ENCODE measurements around the gene FOXP1.

DNA sequence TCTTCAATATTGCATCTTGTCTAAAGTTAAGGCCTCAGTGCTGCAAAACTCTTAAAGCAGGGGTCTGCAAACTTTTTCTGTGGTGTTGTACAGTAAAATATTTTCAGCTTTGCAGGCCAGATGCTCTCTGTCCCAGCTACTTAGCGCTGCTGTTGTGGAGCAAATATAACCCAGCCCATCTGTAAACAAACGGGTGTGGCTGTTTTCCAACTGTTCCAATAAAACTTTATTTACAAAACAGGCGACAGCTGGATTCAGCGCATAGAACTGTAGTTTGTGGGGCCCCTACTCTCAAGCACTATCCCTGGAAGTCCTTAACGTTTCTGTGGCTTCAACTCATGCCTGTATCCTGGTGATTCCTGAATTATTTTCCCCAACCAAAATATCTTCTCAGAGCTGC is 365.0 kb downstream of the FOXP1 start:
- no peak for TF ChIP-seq EZH2 (IDR thresholded peaks at IDR 0.05; ENCODE audit: low read length, missing control alignments)
- TF ChIP-seq, protein P1, sequence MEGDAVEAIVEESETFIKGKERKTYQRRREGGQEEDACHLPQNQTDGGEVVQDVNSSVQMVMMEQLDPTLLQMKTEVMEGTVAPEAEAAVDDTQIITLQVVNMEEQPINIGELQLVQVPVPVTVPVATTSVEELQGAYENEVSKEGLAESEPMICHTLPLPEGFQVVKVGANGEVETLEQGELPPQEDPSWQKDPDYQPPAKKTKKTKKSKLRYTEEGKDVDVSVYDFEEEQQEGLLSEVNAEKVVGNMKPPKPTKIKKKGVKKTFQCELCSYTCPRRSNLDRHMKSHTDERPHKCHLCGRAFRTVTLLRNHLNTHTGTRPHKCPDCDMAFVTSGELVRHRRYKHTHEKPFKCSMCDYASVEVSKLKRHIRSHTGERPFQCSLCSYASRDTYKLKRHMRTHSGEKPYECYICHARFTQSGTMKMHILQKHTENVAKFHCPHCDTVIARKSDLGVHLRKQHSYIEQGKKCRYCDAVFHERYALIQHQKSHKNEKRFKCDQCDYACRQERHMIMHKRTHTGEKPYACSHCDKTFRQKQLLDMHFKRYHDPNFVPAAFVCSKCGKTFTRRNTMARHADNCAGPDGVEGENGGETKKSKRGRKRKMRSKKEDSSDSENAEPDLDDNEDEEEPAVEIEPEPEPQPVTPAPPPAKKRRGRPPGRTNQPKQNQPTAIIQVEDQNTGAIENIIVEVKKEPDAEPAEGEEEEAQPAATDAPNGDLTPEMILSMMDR (conservative IDR thresholded peaks at IDR 0.05 in 1 of 2, IDR thresholded peaks at IDR 0.05 in 1 of 2; ENCODE audit: low read depth in 1 of 2, low read length in 2 of 2) = no peak

Data from fibroblast of lung (primary cell).